NCI-H82 (cell line): ENCODE results near the gene SNAI1.
A peak's percentile ranks its signal among the peaks of the same experiment; 100 is the strongest.
"Not testable (repeated sequence)": the region's sequence is repeated elsewhere in the genome, so short reads cannot be mapped to it uniquely, and the experiment has no call there.

Experiments used
- DNase-seq: peaks from one replicate; lab custom pipeline; 2025; lab: John Stamatoyannopoulos, UW

Gene SNAI1

GRCh38 chr20:49987015-49987867 lies 4.5 kb downstream of the SNAI1 start:
- peak; percentile 93 for DNase-seq

- no peak for DNase-seq
Observed at GRCh38 chr20:49987868-49988690, 5.3 kb downstream of the SNAI1 start.

GRCh38 chr20:49989234-49990065 lies 6.7 kb downstream of the SNAI1 start:
- DNase-seq = no peak

GRCh38 chr20:49990271-49990720 lies 7.5 kb downstream of the SNAI1 start:
- DNase-seq = peak; percentile 65

- no peak for DNase-seq
Observed at GRCh38 chr20:49993301-49993751, 10.5 kb downstream of the SNAI1 start.

- DNase-seq = no peak
Observed at GRCh38 chr20:49995586-49995985, 12.8 kb downstream of the SNAI1 start.

GRCh38 chr20:49998478-49999188 lies 15.9 kb downstream of the SNAI1 start:
- not testable (repeated sequence) for DNase-seq

- DNase-seq = no peak
Observed at GRCh38 chr20:49999329-49999728, 16.5 kb downstream of the SNAI1 start.

- not testable (repeated sequence) for DNase-seq
Observed at GRCh38 chr20:50000548-50001222, 17.9 kb downstream of the SNAI1 start.

- DNase-seq = no peak
Observed at GRCh38 chr20:50001784-50002311, 19.1 kb downstream of the SNAI1 start.

- peak; percentile 81 for DNase-seq
Observed at GRCh38 chr20:50003253-50003656, 20.5 kb downstream of the SNAI1 start.

- no peak for DNase-seq
Observed at GRCh38 chr20:50004229-50004628, 21.4 kb downstream of the SNAI1 start.

- no peak for DNase-seq
Observed at GRCh38 chr20:50005471-50005981, 22.7 kb downstream of the SNAI1 start.

- DNase-seq = no peak
Observed at GRCh38 chr20:50007369-50007768, 24.6 kb downstream of the SNAI1 start.

- no peak for DNase-seq
Observed at GRCh38 chr20:50008007-50008406, 25.2 kb downstream of the SNAI1 start.

GRCh38 chr20:50009521-50010454 lies 27.0 kb downstream of the SNAI1 start:
- DNase-seq = no peak

- DNase-seq = not testable (repeated sequence)
Observed at GRCh38 chr20:50011597-50011996, 28.8 kb downstream of the SNAI1 start.

GRCh38 chr20:50012282-50013263 lies 29.8 kb downstream of the SNAI1 start:
- DNase-seq = peak; percentile 78
